Dermis lymphatic vessel endothelial cell (primary cell): ENCODE results near the gene FLII. TPM values are rescaled to one million over a fixed set of nuclear protein-coding genes. Genes with fewer than 3 reads are reported as not detected.

Source experiments
- total RNA-seq: library from RNA; depleted of rRNA; stranded (reverse); fragments of >200 nt; gene quantifications from 2 replicates; pipeline ENCODE4 v1.2.1, GENCODE V29; 2014

Gene FLII
- total RNA-seq: 259 and 335 TPM in 2 replicates

DNA sequence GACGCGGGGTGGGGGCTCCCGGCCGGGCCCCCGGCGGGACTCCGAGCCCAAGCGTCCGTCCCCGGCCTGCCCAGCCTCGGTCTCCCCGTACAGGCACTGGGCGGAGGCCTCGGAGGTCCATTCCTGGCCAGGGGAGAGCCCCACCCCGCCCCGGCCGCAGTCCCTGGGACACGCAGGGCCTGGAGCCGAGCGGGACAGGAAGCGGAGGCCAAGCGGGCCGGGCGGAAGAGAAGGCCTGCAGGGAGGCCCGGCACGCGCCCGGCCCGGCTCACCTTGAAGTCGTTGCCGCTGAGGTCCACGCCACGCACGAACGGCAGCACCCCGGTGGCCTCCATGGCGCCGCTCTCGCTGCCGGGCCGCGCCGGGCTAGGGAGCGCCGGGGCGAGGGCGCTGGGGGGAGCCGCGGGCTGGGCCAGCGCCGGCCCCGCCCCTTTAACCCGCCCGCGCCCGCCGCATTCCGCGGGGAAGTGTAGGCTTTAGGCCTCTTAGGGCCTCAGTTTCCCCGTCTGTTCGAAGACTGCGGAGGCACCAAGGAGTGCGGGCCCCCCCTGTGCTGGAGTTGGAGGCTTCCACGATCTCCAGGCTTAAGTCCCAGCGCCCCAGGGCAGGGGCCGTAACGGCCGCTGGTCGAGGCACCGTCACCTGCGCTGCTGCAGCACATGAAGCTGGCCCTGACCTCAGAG, at the start of gene FLII:
FLII (minus strand) TSS at position 383 of the 683 bp plus-strand sequence; CDS start at position 335, 48 bp downstream.

DNA sequence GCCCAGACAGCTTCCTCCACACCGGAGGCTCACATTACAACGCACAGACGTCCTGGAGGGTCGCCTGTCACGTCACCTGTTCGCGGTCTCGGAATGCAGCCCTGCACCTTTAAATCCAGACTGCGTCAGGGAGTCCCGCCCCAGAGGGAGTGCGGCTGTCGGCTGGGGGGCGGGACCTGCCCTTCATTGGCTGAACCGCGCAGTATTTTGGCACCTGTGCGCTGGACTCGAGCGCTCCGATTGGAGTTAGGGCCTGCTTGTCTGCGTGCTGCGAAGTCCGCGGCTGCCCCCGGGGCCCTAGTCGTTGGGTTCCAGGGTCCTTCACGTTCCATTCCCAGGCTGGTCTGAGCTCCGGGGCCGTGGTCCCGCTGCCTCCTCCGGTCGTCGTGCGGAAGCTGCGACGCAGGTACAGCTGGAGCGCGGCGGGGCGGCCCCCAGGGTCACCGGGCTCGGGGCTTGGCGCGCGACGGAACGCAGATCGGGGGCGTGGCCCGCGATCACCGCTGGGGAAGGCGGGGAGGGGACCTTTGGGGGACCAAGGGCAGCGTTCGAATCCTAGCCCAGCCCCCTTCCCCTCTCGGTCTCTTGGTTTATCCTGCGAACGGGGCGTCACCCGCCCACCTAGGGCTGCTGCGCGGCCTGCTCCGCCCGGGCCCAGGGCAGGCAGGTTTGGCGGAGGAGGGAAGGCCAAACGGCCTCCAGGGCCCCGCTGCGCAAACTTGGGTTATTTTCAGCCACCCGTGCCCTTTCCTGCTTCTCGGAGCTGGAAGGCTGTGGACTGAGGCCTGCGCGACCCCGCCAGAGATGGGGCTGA, 2.0 kb upstream of the FLII start, which contains the start of gene MIEF2:
MIEF2 (plus strand) TSS at position 331 of the 814 bp plus-strand sequence. CDS start 2,059 bp downstream, outside the sequence.

DNA sequence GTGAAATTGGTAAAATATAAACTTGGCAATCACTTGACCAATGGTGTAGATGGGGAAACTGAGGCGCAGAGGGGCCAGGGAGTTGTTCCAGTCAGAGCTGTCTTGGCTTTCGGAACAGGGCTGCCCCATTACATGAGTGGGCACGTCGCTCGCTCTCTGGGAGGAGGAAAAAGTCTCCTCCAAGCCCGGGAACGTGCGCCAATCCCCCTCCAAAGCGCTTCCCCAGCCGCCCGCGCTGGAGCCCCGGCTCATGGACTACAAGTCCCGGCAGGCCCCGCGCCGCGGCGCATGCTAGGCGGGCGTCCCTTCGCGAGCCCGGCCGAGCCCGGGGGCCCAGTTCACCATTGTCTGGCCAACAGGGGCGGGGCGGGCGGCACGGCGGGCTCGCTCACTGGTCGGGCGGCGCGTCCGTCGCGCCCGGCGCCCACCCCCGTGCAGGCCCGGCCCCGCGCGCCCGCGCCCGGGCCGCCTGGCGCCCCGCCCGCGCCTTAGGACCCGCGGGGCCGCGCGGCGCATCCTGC, 33.4 kb downstream of the FLII start, which contains the start of gene LLGL1:
LLGL1 (plus strand) TSS at position 515 of the 521 bp plus-strand sequence. CDS start 48 bp downstream, outside the sequence.

Other genes with a start within 250 kb of the FLII start
- gene ATPAF2, start 219.6 kb downstream of the FLII start, total RNA-seq: 17.2 and 18.5 TPM in 2 replicates
- gene GID4, start 219.3 kb downstream of the FLII start, total RNA-seq: 7.3 and 7.4 TPM in 2 replicates
- 25.1 and 29.0 TPM in 2 replicates for gene DRG2, start 170.8 kb downstream of the FLII start, total RNA-seq
- 0.17 and 0.33 TPM in 2 replicates for gene MYO15A, start 150.0 kb downstream of the FLII start, total RNA-seq
- gene ALKBH5, start 74.9 kb downstream of the FLII start, total RNA-seq: 64.3 and 69.7 TPM in 2 replicates
- gene LLGL1, start 33.1 kb downstream of the FLII start, total RNA-seq: 15.3 and 16.2 TPM in 2 replicates
- gene MIEF2, start 1.9 kb upstream of the FLII start, total RNA-seq: 10.5 and 14.8 TPM in 2 replicates
- 12.4 and 14.9 TPM in 2 replicates for gene TOP3A, start 56.3 kb upstream of the FLII start, total RNA-seq
- gene SMCR8, start 56.6 kb upstream of the FLII start, total RNA-seq: 15.2 and 16.1 TPM in 2 replicates
- 7.1 and 11.1 TPM in 2 replicates for gene SHMT1, start 104.8 kb upstream of the FLII start, total RNA-seq
- gene EVPLL, start 119.0 kb upstream of the FLII start, total RNA-seq: not detected in 2 replicates
- not detected in 2 replicates for gene LGALS9C, start 218.1 kb upstream of the FLII start, total RNA-seq